GM23338 (cell line): ENCODE measurements around the gene KATNIP. TPM values are rescaled to one million over a fixed set of nuclear protein-coding genes. Genes with fewer than 3 reads are reported as not detected.

Experiments
- ATAC-seq: fragments of 200-7000 bp; cut with Tn5 transposase; 3 replicates; pipeline ENCODE4 v1.9.1; 2020
- DNase-seq: peaks from one replicate; pipeline ENCODE4 v3.0.0-alpha.2; 2015; ENCODE audit warnings: low spot score
- H2AFZ ChIP-seq: fragments of 200-600 bp; sonication (generic); 2 replicates; pipeline ENCODE4 v1.8.0; 2016; ENCODE audit warnings: antibody characterized with exemption, mild to moderate bottlenecking, moderate library complexity
- H3F3A ChIP-seq: fragments of 200-600 bp; sonication (generic); replicated peaks from 2 replicates; pipeline ENCODE4 v1.8.0; 2017; ENCODE audit warnings: antibody characterized with exemption, mixed run types, low read depth
- H3K27ac ChIP-seq: fragments of 200-600 bp; sonication (generic); 2 replicates; pipeline ENCODE4 v1.6.1; 2016; ENCODE audit warnings: low read depth
- H3K27me3 ChIP-seq: fragments of 200-600 bp; sonication (generic); 2 replicates; pipeline ENCODE4 v1.8.0; 2016; ENCODE audit warnings: mild to moderate bottlenecking, mixed run types, moderate library complexity; ENCODE audit not compliant: insufficient read depth
- H3K36me3 ChIP-seq: fragments of 200-600 bp; sonication (generic); 2 replicates; pipeline ENCODE4 v1.8.0; 2016; ENCODE audit warnings: mild to moderate bottlenecking; ENCODE audit not compliant: insufficient read depth
- H3K4me1 ChIP-seq: fragments of 200-600 bp; sonication (generic); 2 replicates; pipeline ENCODE4 v1.8.0; 2016; ENCODE audit warnings: mild to moderate bottlenecking, moderate library complexity; ENCODE audit not compliant: insufficient read depth
- H3K4me2 ChIP-seq: fragments of 200-600 bp; sonication (generic); 2 replicates; pipeline ENCODE4 v1.7.1; 2017; ENCODE audit warnings: mixed run types
- H3K4me3 ChIP-seq: fragments of 200-600 bp; sonication (generic); 2 replicates; pipeline ENCODE4 v1.6.1; 2016; ENCODE audit warnings: mixed run types
- H3K79me2 ChIP-seq: fragments of 200-600 bp; sonication (generic); replicated peaks from 2 replicates; pipeline ENCODE4 v1.8.0; 2017; ENCODE audit warnings: mild to moderate bottlenecking; ENCODE audit not compliant: insufficient read depth
- H3K9me2 ChIP-seq: fragments of 200-600 bp; sonication (generic); 2 replicates; pipeline ENCODE4 v1.8.0; 2017; ENCODE audit not compliant: insufficient read depth
- H4K20me1 ChIP-seq: fragments of 200-600 bp; sonication (generic); replicated peaks from 2 replicates; pipeline ENCODE4 v1.8.0; 2017; ENCODE audit warnings: mild to moderate bottlenecking; ENCODE audit not compliant: insufficient read depth
- H3K27ac Mint-ChIP-seq: 2 replicates; pipeline ENCODE4 v1.8.0; 2020; ENCODE audit warnings: inconsistent platforms, mild to moderate bottlenecking, moderate library complexity, mixed read lengths
- H3K27me3 Mint-ChIP-seq: 3 replicates; pipeline ENCODE4 v1.8.0; 2022; ENCODE audit warnings: low read depth, mild to moderate bottlenecking, moderate library complexity, mixed read lengths, inconsistent platforms; ENCODE audit not compliant: insufficient read depth, poor library complexity
- H3K36me3 Mint-ChIP-seq: 3 replicates; pipeline ENCODE4 v1.8.0; 2021; ENCODE audit warnings: low read depth, mild to moderate bottlenecking, inconsistent platforms, moderate library complexity, mixed read lengths
- H3K4me1 Mint-ChIP-seq: 3 replicates; pipeline ENCODE4 v1.8.0; 2020; ENCODE audit warnings: mild to moderate bottlenecking, inconsistent platforms, mixed read lengths
- H3K4me3 Mint-ChIP-seq: 3 replicates; pipeline ENCODE4 v1.8.0; 2021; ENCODE audit warnings: moderate library complexity, mild to moderate bottlenecking, inconsistent platforms, mixed read lengths
- H3K9me3 Mint-ChIP-seq: 3 replicates; pipeline ENCODE4 v1.8.0; 2020; ENCODE audit warnings: moderate library complexity, mild to moderate bottlenecking, inconsistent platforms, mixed read lengths
- EZH2 ChIP-seq: fragments of 200-600 bp; sonication (generic); IDR thresholded peaks from one replicate; pipeline ENCODE4 v1.8.0; 2017; ENCODE audit warnings: antibody characterized with exemption, mild to moderate bottlenecking, low read depth; ENCODE audit not compliant: unreplicated experiment
- STAT1 ChIP-seq: IDR thresholded peaks from one replicate; pipeline ENCODE4 v1.6.1; 2016; ENCODE audit warnings: antibody characterized with exemption; ENCODE audit not compliant: unreplicated experiment
- ZNF114 ChIP-seq: fragments of 250-450 bp; sonication (Bioruptor Pico); IDR thresholded peaks from 2 replicates; pipeline ENCODE4 v1.5.0; 2020; ENCODE audit warnings: mild to moderate bottlenecking, moderate library complexity
- ZNF331 ChIP-seq: fragments of 250-450 bp; sonication (Bioruptor Pico); IDR thresholded peaks from 2 replicates; pipeline ENCODE4 v1.5.0; 2020; ENCODE audit warnings: low read depth, mild to moderate bottlenecking, moderate library complexity
- polyA plus RNA-seq: library from polyadenylated mRNA; unstranded; fragments of >200 nt; fragmentation: Nextera tagmentation; extraction: Ambion mirVana; gene quantifications from 2 replicates; pipeline ENCODE4 v1.2.1, GENCODE V29; 2016
- total RNA-seq: library from RNA; depleted of rRNA; stranded (reverse); fragments of >200 nt; shearing (Covaris generic); gene quantifications from 2 replicates; pipeline ENCODE4 v1.2.3, GENCODE V29; 2014
- TF ChIP-seq, protein P1 (sequence below): fragments of 250-450 bp; sonication (Bioruptor Pico); IDR thresholded peaks from 2 replicates; pipeline ENCODE4 v1.5.0; 2020; ENCODE audit warnings: mild to moderate bottlenecking, moderate library complexity
- TF ChIP-seq, protein P2 (sequence below): IDR thresholded peaks from one replicate; pipeline ENCODE4 v1.6.1; 2018; ENCODE audit warnings: antibody characterized with exemption; ENCODE audit not compliant: unreplicated experiment

Gene KATNIP
- total and polyA plus RNA-seq, 2 experiments from 2014 or later = 7.0 to 11.8 TPM

DNA sequence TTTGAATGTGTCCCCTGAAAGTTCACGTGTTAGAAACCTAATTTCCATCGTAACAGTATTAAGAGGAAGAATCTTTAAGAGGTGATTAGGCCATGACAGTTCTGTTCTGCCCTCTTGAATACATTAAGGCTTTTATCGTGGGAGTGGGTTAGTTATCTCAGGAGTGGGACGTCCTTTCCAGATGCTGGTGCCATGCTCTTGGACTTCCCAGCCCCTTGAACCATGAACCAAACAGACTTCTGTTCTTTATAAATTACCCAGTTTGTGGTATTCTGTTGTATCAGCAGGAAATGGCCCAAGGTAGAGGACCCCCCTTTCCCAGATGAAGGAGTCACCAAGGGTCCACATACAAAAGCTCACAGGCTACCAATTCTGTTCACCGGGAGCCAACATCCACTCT, 10.3 kb upstream of the KATNIP start (continued):
- TF ChIP-seq, protein P1, sequence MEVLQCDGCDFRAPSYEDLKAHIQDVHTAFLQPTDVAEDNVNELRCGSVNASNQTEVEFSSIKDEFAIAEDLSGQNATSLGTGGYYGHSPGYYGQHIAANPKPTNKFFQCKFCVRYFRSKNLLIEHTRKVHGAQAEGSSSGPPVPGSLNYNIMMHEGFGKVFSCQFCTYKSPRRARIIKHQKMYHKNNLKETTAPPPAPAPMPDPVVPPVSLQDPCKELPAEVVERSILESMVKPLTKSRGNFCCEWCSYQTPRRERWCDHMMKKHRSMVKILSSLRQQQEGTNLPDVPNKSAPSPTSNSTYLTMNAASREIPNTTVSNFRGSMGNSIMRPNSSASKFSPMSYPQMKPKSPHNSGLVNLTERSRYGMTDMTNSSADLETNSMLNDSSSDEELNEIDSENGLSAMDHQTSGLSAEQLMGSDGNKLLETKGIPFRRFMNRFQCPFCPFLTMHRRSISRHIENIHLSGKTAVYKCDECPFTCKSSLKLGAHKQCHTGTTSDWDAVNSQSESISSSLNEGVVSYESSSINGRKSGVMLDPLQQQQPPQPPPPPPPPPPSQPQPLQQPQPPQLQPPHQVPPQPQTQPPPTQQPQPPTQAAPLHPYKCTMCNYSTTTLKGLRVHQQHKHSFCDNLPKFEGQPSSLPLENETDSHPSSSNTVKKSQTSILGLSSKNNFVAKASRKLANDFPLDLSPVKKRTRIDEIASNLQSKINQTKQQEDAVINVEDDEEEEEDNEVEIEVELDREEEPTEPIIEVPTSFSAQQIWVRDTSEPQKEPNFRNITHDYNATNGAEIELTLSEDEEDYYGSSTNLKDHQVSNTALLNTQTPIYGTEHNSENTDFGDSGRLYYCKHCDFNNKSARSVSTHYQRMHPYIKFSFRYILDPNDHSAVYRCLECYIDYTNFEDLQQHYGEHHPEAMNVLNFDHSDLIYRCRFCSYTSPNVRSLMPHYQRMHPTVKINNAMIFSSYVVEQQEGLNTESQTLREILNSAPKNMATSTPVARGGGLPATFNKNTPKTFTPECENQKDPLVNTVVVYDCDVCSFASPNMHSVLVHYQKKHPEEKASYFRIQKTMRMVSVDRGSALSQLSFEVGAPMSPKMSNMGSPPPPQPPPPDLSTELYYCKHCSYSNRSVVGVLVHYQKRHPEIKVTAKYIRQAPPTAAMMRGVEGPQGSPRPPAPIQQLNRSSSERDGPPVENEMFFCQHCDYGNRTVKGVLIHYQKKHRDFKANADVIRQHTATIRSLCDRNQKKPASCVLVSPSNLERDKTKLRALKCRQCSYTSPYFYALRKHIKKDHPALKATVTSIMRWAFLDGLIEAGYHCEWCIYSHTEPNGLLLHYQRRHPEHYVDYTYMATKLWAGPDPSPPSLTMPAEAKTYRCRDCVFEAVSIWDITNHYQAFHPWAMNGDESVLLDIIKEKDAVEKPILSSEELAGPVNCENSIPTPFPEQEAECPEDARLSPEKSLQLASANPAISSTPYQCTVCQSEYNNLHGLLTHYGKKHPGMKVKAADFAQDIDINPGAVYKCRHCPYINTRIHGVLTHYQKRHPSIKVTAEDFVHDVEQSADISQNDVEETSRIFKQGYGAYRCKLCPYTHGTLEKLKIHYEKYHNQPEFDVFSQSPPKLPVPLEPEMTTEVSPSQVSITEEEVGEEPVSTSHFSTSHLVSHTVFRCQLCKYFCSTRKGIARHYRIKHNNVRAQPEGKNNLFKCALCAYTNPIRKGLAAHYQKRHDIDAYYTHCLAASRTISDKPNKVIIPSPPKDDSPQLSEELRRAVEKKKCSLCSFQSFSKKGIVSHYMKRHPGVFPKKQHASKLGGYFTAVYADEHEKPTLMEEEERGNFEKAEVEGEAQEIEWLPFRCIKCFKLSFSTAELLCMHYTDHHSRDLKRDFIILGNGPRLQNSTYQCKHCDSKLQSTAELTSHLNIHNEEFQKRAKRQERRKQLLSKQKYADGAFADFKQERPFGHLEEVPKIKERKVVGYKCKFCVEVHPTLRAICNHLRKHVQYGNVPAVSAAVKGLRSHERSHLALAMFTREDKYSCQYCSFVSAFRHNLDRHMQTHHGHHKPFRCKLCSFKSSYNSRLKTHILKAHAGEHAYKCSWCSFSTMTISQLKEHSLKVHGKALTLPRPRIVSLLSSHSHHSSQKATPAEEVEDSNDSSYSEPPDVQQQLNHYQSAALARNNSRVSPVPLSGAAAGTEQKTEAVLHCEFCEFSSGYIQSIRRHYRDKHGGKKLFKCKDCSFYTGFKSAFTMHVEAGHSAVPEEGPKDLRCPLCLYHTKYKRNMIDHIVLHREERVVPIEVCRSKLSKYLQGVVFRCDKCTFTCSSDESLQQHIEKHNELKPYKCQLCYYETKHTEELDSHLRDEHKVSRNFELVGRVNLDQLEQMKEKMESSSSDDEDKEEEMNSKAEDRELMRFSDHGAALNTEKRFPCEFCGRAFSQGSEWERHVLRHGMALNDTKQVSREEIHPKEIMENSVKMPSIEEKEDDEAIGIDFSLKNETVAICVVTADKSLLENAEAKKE (CRISPR knock-in tag) = no peak

DNA sequence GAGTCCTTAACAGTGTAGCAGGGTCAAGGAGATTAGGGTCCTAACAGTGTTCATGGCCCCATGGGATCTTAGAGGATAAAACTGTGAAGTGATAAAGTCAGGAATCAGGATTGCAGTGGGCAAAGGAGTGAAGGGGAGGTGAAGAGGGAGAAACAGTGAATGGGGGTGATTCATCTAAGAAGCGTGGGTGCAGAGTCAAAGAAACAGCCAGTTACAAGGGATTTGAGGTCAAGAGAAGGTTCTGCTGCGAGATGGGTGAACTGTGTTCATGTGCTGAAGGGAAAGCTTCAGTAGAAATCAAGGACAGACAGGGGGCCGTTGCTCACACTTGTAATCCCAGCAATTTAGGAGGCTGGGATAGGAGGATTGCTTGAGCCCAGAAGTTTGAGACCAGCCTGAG, 6.1 kb upstream of the KATNIP start:
- H3K9me3 Mint-ChIP-seq = no peaks in the 10 kb centered on the region; the same call in 2 of the 3 replicates
- H3K27me3 ChIP-seq = no peaks in the 10 kb centered on the region
- no peak overlapping the region for H3K4me2 ChIP-seq
- H3K36me3 ChIP-seq = peaks cover 47% of the 10 kb centered on the region
- H3K4me1 Mint-ChIP-seq = peaks cover 2% of the 10 kb centered on the region; the same call in 1 of the 3 replicates
- H3K4me3 ChIP-seq = no peak overlapping the region
- peaks cover 43% of the 10 kb centered on the region for H4K20me1 ChIP-seq
- no peak overlapping the region for H3K27ac Mint-ChIP-seq
- peaks cover 6% of the 10 kb centered on the region for H3K4me1 ChIP-seq
- H3K27me3 Mint-ChIP-seq = no peaks in the 10 kb centered on the region
- H3K36me3 Mint-ChIP-seq = peaks cover 67% of the 10 kb centered on the region
- no peaks in the 10 kb centered on the region for H3K9me2 ChIP-seq
- ATAC-seq (no peak), DNase-seq (no peak)
- H2AFZ ChIP-seq = no peak overlapping the region
- no peaks in the 10 kb centered on the region for H3F3A ChIP-seq
- H3K27ac ChIP-seq = no peak overlapping the region
- no peak overlapping the region for H3K4me3 Mint-ChIP-seq
- H3K79me2 ChIP-seq = peaks cover 31% of the 10 kb centered on the region
- no peak for TF ChIP-seq ZNF331 (CRISPR knock-in tag)
- TF ChIP-seq, protein P2, sequence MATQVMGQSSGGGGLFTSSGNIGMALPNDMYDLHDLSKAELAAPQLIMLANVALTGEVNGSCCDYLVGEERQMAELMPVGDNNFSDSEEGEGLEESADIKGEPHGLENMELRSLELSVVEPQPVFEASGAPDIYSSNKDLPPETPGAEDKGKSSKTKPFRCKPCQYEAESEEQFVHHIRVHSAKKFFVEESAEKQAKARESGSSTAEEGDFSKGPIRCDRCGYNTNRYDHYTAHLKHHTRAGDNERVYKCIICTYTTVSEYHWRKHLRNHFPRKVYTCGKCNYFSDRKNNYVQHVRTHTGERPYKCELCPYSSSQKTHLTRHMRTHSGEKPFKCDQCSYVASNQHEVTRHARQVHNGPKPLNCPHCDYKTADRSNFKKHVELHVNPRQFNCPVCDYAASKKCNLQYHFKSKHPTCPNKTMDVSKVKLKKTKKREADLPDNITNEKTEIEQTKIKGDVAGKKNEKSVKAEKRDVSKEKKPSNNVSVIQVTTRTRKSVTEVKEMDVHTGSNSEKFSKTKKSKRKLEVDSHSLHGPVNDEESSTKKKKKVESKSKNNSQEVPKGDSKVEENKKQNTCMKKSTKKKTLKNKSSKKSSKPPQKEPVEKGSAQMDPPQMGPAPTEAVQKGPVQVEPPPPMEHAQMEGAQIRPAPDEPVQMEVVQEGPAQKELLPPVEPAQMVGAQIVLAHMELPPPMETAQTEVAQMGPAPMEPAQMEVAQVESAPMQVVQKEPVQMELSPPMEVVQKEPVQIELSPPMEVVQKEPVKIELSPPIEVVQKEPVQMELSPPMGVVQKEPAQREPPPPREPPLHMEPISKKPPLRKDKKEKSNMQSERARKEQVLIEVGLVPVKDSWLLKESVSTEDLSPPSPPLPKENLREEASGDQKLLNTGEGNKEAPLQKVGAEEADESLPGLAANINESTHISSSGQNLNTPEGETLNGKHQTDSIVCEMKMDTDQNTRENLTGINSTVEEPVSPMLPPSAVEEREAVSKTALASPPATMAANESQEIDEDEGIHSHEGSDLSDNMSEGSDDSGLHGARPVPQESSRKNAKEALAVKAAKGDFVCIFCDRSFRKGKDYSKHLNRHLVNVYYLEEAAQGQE = no peak
- no peak for TF ChIP-seq EZH2
- TF ChIP-seq, protein P1 (CRISPR knock-in tag) = no peak
- no peak for TF ChIP-seq ZNF114 (CRISPR knock-in tag)
- TF ChIP-seq STAT1 = no peak
